CD4-positive, alpha-beta T cell (primary cell): Measurements from ENCODE around the gene CACNA2D4. TPM values are rescaled to one million over a fixed set of nuclear protein-coding genes. Genes with fewer than 3 reads are reported as not detected.

ENCODE experiments used
- ATAC-seq: fragments of 200-7000 bp; cut with Tn5 transposase; one replicate; pipeline ENCODE4 v1.10.0; 2022; ENCODE audit warnings: mild to moderate bottlenecking; ENCODE audit not compliant: poor library complexity
- CTCF ChIA-PET: fragments of 350-600 bp; sonication (Branson Sonifier 250); formaldehyde crosslinking; loops from one replicate; lab custom pipeline; 2021; ENCODE audit warnings: antibody characterized with exemption, inconsistent platforms; lab: Charles Lee
- POLR2A ChIA-PET: fragments of 350-600 bp; sonication (Branson Sonifier 250); formaldehyde crosslinking; loops from one replicate; lab custom pipeline; 2021; ENCODE audit warnings: antibody characterized with exemption, inconsistent platforms; lab: Charles Lee
- DNase-seq, 14 experiments: peaks; one replicate each; pipeline ENCODE4 v3.0.0-alpha.2; 2013 to 2020; ENCODE audit warnings: mixed read lengths in 2 of 14
- H3K27ac ChIP-seq, 2 donors: one replicate each; pipeline versions ENCODE4 v1.5.1 to v1.7.0; 2013; ENCODE audit warnings: low read length in 2 of 2, low read depth in 1 of 2, mild to moderate bottlenecking in 1 of 2
- H3K27me3 ChIP-seq, 2 experiments: 1 replicate in 1 of 2; 2 replicates in 1 of 2; pipeline versions ENCODE4 v1.6.1 to v1.7.0; 2013; ENCODE audit warnings: low read length in 2 of 2, control low read depth in 1 of 2, mild to moderate bottlenecking in 1 of 2, moderate library complexity in 1 of 2; ENCODE audit not compliant: insufficient read depth in 2 of 2, control insufficient read depth in 1 of 2
- H3K36me3 ChIP-seq: one replicate; pipeline ENCODE4 v1.6.1; 2013; ENCODE audit warnings: low read length, control low read depth; ENCODE audit not compliant: insufficient read depth
- H3K4me1 ChIP-seq: one replicate; pipeline ENCODE4 v1.6.1; 2013; ENCODE audit warnings: low read length, control low read depth; ENCODE audit not compliant: insufficient read depth
- H3K4me3 ChIP-seq: one replicate; pipeline ENCODE4 v1.5.1; 2013; ENCODE audit warnings: mild to moderate bottlenecking, low read length, moderate library complexity
- H3K9me3 ChIP-seq, 2 experiments: 1 replicate in 1 of 2; 2 replicates in 1 of 2; pipeline versions ENCODE4 v1.6.1 to v1.7.0; 2013; ENCODE audit warnings: low read length in 2 of 2, mild to moderate bottlenecking in 2 of 2, control low read depth in 1 of 2, moderate library complexity in 1 of 2; ENCODE audit not compliant: control insufficient read depth in 1 of 2, insufficient read depth in 1 of 2
- H3K27ac Mint-ChIP-seq: one replicate; pipeline ENCODE4 v1.8.0; 2020; ENCODE audit warnings: mixed read lengths
- H3K27me3 Mint-ChIP-seq: one replicate; pipeline ENCODE4 v1.8.0; 2021; ENCODE audit warnings: mixed read lengths
- H3K36me3 Mint-ChIP-seq: one replicate; pipeline ENCODE4 v1.8.0; 2021; ENCODE audit warnings: low read depth, mixed read lengths
- H3K4me1 Mint-ChIP-seq: one replicate; pipeline ENCODE4 v1.8.0; 2021; ENCODE audit warnings: low read depth, mixed read lengths
- H3K4me3 Mint-ChIP-seq: one replicate; pipeline ENCODE4 v1.8.0; 2020; ENCODE audit warnings: mild to moderate bottlenecking, mixed read lengths
- H3K9me3 Mint-ChIP-seq: one replicate; pipeline ENCODE4 v1.8.0; 2020; ENCODE audit warnings: mixed read lengths
- CTCF ChIP-seq: fragments of 200-600 bp; IDR thresholded peaks from one replicate; pipeline ENCODE4 v1.8.0; 2022; ENCODE audit warnings: antibody characterized with exemption, mild to moderate bottlenecking
- intact Hi-C, 2 experiments: fragments of 100-400 bp; cut with DNase I in 1 of 2; cut with micrococcal nuclease in 1 of 2; formaldehyde crosslinking; loops; one replicate each; pipeline versions ENCODE4 v1.15.1 to v1.9.0; 2023 to 2025; cut with DNase I, micrococcal nuclease
- total RNA-seq, 174 experiments: library from RNA in 2 of 174; stranded (reverse) in 2 of 174; gene quantifications; one replicate each; pipeline ENCODE4 v1.2.3 and lab custom pipeline; 2021 to 2026

CACNA2D4 gene
- total RNA-seq, 2 experiments from 2014 or later, result 10.5 to 11.3 TPM

- H3K27me3 ChIP-seq, result no peaks in the 10 kb centered on the region
- Mint-ChIP-seq H3K36me3 (no peaks in the 10 kb centered on the region), H3K4me3 (no peak overlapping the region), H3K9me3 (no peaks in the 10 kb centered on the region), H3K4me1 (peaks cover 29% of the 10 kb centered on the region), H3K27me3 (no peaks in the 10 kb centered on the region), H3K27ac (no peak overlapping the region)
- intact Hi-C loops, result loop anchor here (10.0 kb wide), 4 partner anchors 241 to 901 kb away; no protein-coding TSS in a partner anchor
- DNase-seq, result no peak
- ChIA-PET CTCF (interaction anchor here (4.6 to 6.1 kb wide), 2 partner anchors 138 to 147 kb away, joined by 47 to 154 read pairs; no protein-coding TSS in a partner anchor), POLR2A (interaction anchor here (0.7 to 3.3 kb wide), 4 partner anchors 132 to 146 kb away, joined by 3 to 50 read pairs (median 22); no protein-coding TSS in a partner anchor)
- peaks cover 36% of the 10 kb centered on the region for H3K4me1 ChIP-seq
- H3K9me3 ChIP-seq, result no peaks in the 10 kb centered on the region
- H3K27ac ChIP-seq, result no peak overlapping the region
- no peaks in the 10 kb centered on the region for H3K36me3 ChIP-seq
- no peak for ATAC-seq
- no peak overlapping the region for H3K4me3 ChIP-seq
- TF ChIP-seq CTCF, result no peak
Observed at GRCh38 chr12:1793426-1794210, 124.8 kb downstream of the CACNA2D4 start.

GRCh38 chr12:1792406-1792805 is 126.0 kb downstream of the CACNA2D4 start:
- no peak for ATAC-seq
- Mint-ChIP-seq H3K27ac (peak overlapping the region; percentile 48), H3K27me3 (no peaks in the 10 kb centered on the region), H3K4me3 (no peak overlapping the region), H3K36me3 (peaks cover 5% of the 10 kb centered on the region), H3K4me1 (peaks cover 29% of the 10 kb centered on the region), H3K9me3 (no peaks in the 10 kb centered on the region)
- no peak overlapping the region for H3K27ac ChIP-seq
- H3K27me3 ChIP-seq, result no peaks in the 10 kb centered on the region
- no peak for TF ChIP-seq CTCF
- H3K4me1 ChIP-seq, result peaks cover 31% of the 10 kb centered on the region
- POLR2A ChIA-PET, result interaction anchor here (0.8 to 3.1 kb wide), 2 partner anchors 139 to 148 kb away, joined by 4 to 41 read pairs; no protein-coding TSS in a partner anchor
- no peak for DNase-seq
- H3K36me3 ChIP-seq, result no peaks in the 10 kb centered on the region
- no peaks in the 10 kb centered on the region for H3K9me3 ChIP-seq
- intact Hi-C loops, result loop anchor here (10.0 kb wide), 4 partner anchors 242 to 902 kb away; no protein-coding TSS in a partner anchor
- H3K4me3 ChIP-seq, result no peak overlapping the region
- CTCF ChIA-PET, result interaction anchor here (4.6 to 6.1 kb wide), 2 partner anchors 137 to 148 kb away, joined by 47 to 154 read pairs; no protein-coding TSS in a partner anchor

GRCh38 chr12:1791104-1791841 is 127.2 kb downstream of the CACNA2D4 start:
- POLR2A ChIA-PET, result interaction anchor here (0.7 to 3.1 kb wide), 10 partner anchors 100 to 160 kb away, joined by 3 to 41 read pairs (median 8); partner anchors contain the start of gene ADIPOR2
- peaks cover 28% of the 10 kb centered on the region for H3K4me1 Mint-ChIP-seq

More at GRCh38 chr12:1791104-1791841, 127.2 kb downstream of the CACNA2D4 start:
- Histone ChIP-seq H3K4me3 (no peak overlapping the region), H3K27ac (peak overlapping the region in 1 of 2 donors; percentile 49), H3K4me1 (peaks cover 20% of the 10 kb centered on the region), H3K27me3 (no peaks in the 10 kb centered on the region), H3K36me3 (peaks cover 10% of the 10 kb centered on the region), H3K9me3 (no peaks in the 10 kb centered on the region)
- intact Hi-C loops, result loop anchor here (1.0 to 10.0 kb wide), 8 partner anchors 130 to 904 kb away; no protein-coding TSS in a partner anchor
- Mint-ChIP-seq H3K9me3 (no peaks in the 10 kb centered on the region), H3K4me3 (no peak overlapping the region), H3K36me3 (peaks cover 10% of the 10 kb centered on the region), H3K27ac (peak overlapping the region; percentile 48), H3K27me3 (no peaks in the 10 kb centered on the region)
- CTCF ChIA-PET, result interaction anchor here (0.6 to 6.1 kb wide), 26 partner anchors 9 to 724 kb away, joined by 3 to 154 read pairs (median 4); partner anchors contain the start of gene ADIPOR2
- peak; percentile 85 for TF ChIP-seq CTCF
- DNase-seq (peak; percentile 50 to 86 (median 58)), ATAC-seq (peak; percentile 51)
